ENCODE measurements around the gene C2orf68.
"Not testable (repeated sequence)": the region's sequence is repeated elsewhere in the genome, so short reads cannot be mapped to it uniquely, and the experiment has no call there.

Gene C2orf68

GRCh38 chr2:85628658-85629057 is 16.8 kb upstream of the C2orf68 start:
- DNase-seq, result no peak

DNA sequence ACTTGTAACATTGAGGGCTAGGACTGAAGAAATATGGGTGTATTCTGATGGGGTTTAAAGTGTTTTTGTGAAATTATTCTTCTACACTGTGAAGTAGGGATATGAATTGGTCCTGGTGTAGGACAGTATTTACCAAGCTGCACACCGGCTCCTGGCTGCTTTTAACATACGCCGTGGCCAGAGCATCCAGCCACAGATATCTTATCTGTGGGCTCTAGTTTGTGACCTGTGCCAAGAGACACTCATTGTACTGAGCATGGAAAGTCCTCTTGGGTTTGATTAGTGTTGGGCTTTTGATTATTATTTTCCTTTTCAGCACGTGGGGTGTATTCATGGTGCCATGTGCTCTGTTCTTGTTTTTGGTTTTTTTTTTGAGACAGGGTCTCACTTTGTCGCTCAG is 12.1 kb upstream of the C2orf68 start:
- DNase-seq, result no peak

DNA sequence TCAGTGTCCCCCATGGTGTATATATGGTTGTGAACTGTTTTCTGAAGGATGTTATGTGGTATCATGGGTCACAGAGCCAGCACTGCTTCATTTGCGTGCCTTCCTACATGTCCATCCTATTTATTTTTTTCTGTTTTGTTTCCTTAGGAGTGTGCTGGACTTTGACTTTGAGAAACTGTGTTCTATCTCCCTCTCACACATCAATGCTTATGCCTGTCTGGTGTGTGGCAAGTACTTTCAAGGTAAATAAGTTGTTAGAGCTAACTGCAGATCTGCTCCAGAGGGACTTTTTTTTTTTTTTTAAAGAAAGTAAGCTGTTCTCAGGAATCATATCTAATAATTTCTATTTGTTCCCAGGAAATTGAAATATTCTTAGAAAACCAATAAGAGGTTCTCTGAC is 9.5 kb upstream of the C2orf68 start:
- no peak for DNase-seq

- no peak for DNase-seq
These were observed 7.8 kb upstream of the C2orf68 start for GRCh38 chr2:85619617-85620016.

- DNase-seq, result not testable (repeated sequence)
These were observed 5.9 kb upstream of the C2orf68 start for GRCh38 chr2:85617723-85618122.

GRCh38 chr2:85615413-85615728 is 3.5 kb upstream of the C2orf68 start:
- no peak for DNase-seq

DNA sequence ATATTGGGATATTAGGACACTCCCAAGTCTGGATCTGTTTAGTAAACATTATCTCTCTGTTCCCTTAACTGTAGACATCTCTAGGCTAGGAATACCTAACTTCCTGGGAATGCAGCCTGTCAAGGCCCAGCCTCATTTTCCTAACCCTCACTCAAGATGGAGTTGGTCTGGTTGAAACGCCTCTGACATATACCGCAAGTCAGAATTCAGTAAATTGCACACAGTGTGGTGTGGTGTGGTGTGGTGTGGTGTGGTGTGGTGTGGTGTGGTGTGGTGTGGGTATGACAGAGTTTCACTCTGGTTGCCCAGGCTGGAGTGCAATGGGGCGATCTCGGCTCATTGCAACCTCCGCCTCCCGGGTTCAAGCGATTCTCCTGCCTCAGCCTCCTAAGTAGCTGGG is 2.9 kb upstream of the C2orf68 start:
- DNase-seq, result not testable (repeated sequence)

DNA sequence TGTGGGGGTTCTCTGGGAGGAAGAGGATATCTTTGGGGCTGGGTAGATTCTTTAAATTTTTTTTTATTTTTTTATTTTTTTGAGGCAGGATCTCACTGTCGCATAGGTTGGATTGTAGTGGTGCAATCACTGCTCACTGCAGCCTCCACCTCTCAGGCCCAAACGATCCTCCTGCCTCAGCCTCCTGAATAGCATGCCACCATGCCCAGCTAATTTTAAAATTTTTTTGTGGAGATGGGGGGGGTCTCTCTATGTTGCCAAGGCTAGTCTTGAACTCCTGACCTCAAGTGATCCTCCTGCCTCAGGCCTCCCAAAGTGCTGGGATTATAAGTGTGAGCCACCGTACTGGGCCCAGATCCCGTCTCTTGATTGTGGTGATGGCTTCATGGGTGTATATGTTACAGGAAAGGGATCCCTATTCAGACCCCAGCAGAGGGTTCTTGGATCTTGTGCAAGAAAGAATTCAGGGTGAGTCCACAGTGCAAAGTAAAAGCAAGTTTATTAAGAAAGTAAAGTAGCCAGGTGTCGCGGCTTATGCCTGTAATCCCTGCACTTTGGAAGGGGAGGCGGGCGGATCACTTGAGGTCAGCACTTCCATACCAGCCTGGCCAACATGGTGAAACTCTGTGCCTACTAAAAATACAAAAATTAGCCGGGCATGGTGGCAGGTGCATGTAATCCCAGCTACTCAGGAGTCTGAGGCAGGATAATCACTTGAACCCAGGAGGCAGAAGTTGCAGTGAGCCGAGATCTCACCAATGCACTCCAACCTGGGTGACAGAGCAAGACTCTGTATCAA is 2.0 kb upstream of the C2orf68 start:
- no peak for DNase-seq

DNA sequence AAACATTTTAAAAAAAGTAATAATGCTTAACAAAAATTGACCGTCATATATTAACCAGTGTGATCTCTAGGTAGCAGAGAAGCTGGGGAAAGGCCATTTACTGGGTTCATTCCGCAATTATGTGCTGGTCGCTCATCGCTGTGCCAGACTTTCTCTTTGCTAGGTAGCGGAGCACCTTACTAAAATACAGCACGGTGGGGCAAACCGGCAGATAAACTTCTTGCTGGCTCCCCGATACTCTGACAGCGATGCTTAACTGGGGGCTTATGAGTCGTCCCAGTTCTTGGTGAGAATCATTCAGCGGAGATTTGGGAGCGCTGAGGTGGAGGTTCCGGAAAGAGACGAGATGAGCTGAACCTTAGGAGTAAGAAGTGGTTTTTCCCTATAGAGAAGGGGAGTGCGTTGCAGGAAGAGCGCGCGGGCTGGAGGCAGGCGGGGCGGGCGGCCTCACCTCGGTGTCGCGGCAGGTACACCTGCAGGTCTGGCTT is 605 bp downstream of the C2orf68 start:
- DNase-seq, result peak; percentile 33

DNA sequence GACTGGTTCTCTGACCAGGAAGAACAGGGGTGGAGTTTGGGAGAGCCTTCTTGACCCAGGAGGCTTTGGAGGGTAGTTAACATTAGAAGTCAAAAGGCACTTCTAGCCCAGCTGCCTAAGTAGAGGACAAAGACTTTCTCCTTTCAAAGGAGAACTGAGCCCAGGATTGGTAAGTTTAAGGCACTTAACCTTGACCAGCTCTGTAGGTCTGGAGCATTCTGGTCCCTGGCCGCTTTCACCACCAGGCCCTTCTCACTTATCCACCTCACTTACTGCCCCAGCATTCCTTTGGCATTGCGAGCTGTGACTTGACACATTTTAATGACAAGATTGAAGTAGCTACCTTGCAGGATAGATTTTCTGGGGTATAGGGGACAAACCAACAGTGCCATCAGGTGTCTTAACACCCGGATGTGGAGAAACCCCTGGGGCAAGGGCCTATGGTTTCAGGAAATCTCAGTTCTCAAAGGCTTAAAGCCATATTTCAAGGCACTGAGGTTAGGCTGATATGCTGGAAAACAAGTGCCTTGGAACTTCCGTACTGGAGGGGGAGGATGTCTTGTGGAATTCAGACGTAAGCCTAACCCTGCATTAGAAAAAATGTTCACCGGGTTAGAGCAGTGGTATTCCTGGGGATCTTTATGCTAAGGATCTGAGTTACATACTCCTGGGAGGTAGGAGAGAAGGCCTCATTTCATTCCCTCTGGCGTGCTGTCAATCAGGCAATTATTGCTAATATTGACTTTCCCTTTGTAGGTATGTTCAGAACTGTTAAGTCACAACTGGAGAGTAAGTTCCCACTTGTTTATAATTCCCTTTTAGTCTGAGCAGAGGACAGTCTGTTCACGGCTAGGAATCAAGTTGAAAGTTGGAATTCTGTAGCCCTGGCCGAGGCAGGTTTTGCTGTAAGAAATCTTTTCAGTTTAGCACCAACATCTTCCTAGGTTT is 4.3 kb downstream of the C2orf68 start:
- DNase-seq, result no peak

- no peak for DNase-seq
These were observed 5.8 kb downstream of the C2orf68 start for GRCh38 chr2:85606116-85606455.

DNA sequence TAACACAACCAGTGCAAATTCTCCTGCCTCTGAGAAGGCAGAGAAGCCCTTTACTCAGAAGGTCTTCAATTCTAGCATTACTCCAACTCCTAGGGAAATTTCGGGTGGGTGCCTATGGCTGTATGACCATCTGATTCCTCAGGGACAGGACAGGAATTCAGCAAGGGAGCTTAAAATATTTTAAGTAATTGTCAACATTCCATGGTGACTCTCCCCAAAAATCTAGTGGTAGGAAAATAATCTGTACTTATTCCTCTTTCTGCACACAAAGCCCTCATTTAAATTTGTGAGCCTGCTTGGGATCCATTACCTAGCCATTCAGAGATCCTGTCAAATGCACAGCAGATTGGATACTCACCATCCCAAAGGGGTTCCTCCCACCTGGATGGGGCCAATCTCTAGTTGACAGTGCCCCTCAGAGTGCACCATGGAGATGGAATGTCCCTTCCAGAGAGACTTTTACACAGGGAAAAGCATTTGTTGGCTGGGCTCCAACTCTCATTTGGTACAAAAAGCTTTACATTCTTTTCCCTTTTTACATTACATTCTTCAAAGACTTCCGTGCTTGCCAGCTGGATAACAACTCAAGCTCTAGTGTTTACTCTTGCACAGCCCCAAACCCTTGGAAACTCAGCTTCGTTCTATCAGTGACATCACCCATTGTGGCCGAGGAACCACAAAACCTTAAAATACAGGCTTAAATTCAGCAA is 6.3 kb downstream of the C2orf68 start:
- no peak for DNase-seq

DNA sequence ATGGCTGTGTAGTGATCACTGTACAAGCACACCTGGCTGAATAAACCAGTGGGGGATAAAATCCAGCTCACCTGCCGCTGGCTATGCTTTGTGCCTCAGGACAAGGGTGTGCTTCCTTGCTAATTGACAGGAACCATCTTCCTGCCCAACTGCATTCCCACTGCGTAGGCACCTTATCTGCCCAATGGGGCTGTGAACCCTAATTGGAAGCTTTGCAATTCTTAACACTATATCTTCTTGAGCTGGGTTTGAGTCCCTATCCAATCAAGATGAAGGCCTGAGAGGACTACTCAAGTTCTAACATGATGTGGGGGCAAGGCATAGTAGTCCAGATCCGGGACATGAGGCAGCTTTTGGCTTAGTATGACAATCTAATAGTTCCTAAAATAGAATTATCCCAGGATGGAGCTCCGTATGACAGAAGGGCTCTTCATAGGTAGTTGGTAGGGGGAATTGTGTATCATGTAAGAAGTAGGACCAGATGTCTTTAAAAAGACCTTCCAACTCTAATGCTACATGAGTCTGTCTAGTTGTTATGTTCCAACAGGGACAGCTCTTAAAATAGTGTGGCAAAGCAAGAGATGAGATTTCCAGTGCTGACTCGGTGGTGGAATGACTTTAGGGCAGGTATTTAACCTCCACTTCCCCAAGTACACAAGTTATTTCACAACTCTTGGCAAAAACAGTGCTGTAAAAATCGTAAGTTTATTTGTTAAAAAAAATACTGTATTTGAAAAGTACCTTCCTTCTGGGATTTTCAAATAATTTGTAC is 7.1 kb downstream of the C2orf68 start:
- DNase-seq, result no peak

DNA sequence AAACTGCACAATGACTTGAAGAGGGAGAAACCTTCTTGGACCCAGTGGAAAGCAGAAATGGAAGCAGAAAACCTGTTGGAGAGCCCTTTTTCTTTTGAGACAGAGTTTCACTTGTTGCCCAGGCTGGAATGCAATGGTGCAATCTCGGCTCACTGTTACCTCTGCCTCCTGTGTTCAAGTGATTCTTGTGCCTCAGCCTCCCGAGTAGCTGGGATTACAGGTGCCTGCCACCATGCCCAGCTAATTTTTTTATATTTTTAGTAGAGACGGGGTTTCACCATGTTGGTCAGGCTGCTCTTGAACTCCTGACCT is 7.8 kb downstream of the C2orf68 start:
- DNase-seq, result not testable (repeated sequence)

- DNase-seq, result peak; percentile 97
These were observed 9.2 kb downstream of the C2orf68 start, which contains the start of gene TMEM150A for GRCh38 chr2:85602476-85603234. TMEM150A (minus strand) TSS chr2:85602698; CDS start chr2:85601948, 750 bp downstream.

DNA sequence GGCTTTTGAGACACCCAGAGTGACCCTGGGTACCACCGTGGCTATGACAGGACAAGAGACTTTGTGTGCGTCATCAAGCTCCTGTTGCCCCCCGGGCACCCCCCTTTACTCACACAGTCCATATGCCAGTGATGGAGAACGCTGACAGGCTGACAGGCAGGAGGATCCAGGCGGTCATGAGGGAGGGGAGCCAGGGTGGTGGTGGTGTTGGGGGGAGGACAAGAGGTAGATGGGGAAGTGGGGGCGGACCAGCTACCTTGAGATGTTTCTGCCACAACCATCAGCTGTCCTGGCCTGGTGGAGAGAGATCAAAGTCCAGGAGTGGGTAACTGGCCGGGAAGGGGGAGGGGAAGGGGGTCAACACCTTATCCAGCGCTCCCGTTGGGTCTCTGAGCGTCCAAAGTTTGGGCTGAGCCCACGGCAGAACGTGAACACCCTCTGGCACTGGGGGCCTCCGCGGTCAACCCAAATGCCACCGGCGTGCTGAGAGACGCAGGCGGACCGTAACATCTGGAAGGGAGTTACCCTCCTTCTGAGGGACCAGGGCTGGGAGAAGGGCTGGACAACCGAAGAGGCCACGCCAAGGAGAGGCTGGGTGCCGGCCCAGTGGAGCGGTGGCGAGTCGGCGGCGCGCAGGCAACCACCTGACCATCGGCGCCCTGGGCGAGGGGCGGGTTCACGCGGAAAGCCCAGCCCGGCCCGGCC is 9.9 kb downstream of the C2orf68 start:
- DNase-seq, result no peak

- DNase-seq, result no peak
These were observed 10.7 kb downstream of the C2orf68 start for GRCh38 chr2:85600951-85601770.

- no peak for DNase-seq
These were observed 11.7 kb downstream of the C2orf68 start for GRCh38 chr2:85600235-85600575.

DNA sequence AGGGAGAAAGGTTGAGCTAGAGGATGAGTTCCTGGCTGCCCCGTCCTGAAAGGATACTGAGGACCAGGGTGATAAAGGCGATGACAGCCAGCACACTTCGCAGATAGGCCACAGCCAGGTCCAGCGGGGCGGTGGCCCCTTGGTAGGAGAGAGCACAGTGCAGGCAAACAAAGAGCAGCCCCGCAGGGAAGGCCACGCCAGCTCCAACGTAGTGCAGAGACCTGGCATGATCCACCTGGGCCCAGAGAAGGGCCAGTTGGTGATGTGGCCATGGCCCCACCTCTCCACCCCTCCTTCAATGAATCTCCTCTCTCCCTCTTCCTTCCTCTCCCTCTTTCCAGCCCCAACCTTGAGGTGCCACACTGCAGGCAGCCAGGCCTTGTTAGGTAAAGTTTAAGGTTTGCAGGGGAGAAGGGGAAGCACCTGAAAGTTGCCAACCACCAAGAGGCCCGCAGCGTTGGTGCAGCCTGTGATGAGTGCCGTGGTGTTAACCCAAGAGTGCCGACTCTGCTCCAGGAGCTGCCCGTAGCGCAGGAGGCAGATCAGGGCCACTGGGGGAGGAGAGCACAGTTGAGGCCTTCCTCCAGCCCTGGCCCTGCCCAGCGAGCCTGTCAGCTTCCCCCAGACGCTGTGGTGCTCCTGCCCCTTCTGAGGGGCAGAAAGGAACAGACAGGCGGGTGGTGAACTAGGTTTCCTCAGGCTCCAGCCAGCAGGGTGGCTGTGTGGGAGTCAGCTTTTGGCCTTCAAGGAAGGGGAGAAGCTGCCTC is 12.2 kb downstream of the C2orf68 start:
- DNase-seq, result no peak

All from hematopoietic multipotent progenitor cell treated with erythropoietin and hydrocortisone succinate and interleukin-3 and kit ligand, for 4 days (in vitro differentiated cells).